Neural cell (in vitro differentiated cells): ENCODE data around the gene MTHFD1L. TPM values are rescaled to one million over a fixed set of nuclear protein-coding genes. Genes with fewer than 3 reads are reported as not detected.

ENCODE experiments used
- H2AFZ ChIP-seq: fragments of 200-600, 300-800 bp; sonication (generic), shearing (Covaris generic); 2 replicates; pipeline ENCODE4 v1.6.0; 2014; ENCODE audit warnings: low read depth, mild to moderate bottlenecking, antibody characterized with exemption, low read length, moderate library complexity
- H3F3A ChIP-seq: fragments of 200-600 bp; shearing (Covaris generic); 2 replicates; pipeline ENCODE4 v1.6.1; 2016; ENCODE audit warnings: mild to moderate bottlenecking, moderate library complexity, mixed read lengths, antibody characterized with exemption, low read length; ENCODE audit not compliant: insufficient read depth, poor library complexity, severe bottlenecking
- H3K27ac ChIP-seq: fragments of 200-600, 300-800 bp; sonication (generic), shearing (Covaris generic); 2 replicates; pipeline ENCODE4 v1.5.1; 2014; ENCODE audit warnings: mild to moderate bottlenecking, low read length, moderate library complexity
- H3K27me3 ChIP-seq: fragments of 300-800, 200-600 bp; sonication (generic), shearing (Covaris generic); 2 replicates; pipeline ENCODE4 v1.6.0; 2014; ENCODE audit warnings: mild to moderate bottlenecking, low read depth, low read length, moderate library complexity; ENCODE audit not compliant: insufficient read depth
- H3K36me3 ChIP-seq: fragments of 300-800, 200-600 bp; sonication (generic), shearing (Covaris generic); 2 replicates; pipeline ENCODE4 v1.5.1; 2014; ENCODE audit warnings: mild to moderate bottlenecking, antibody characterized with exemption, low read length, moderate library complexity; ENCODE audit not compliant: insufficient read depth
- H3K4me2 ChIP-seq: fragments of 300-800, 200-600 bp; sonication (generic), shearing (Covaris generic); 2 replicates; pipeline ENCODE4 v1.6.0; 2014; ENCODE audit warnings: mild to moderate bottlenecking, low read length
- H3K4me3 ChIP-seq: fragments of 300-800, 200-600 bp; sonication (generic), shearing (Covaris generic); 2 replicates; pipeline ENCODE4 v1.5.1; 2014; ENCODE audit warnings: mild to moderate bottlenecking, low read length, moderate library complexity
- H3K79me2 ChIP-seq: fragments of 200-600 bp; shearing (Covaris generic); replicated peaks from 2 replicates; pipeline ENCODE4 v1.6.0; 2014; ENCODE audit warnings: mild to moderate bottlenecking, low read length, moderate library complexity; ENCODE audit not compliant: insufficient read depth
- H3K9ac ChIP-seq: fragments of 300-800, 200-600 bp; sonication (generic), shearing (Covaris generic); 2 replicates; pipeline ENCODE4 v1.6.1; 2016; ENCODE audit warnings: mild to moderate bottlenecking, low read length, mixed read lengths
- H3K9me2 ChIP-seq: fragments of 200-600 bp; shearing (Covaris generic); 2 replicates; pipeline ENCODE4 v1.6.1; 2016; ENCODE audit warnings: mild to moderate bottlenecking, low read length, mixed read lengths; ENCODE audit not compliant: insufficient read depth
- H3K9me3 ChIP-seq: fragments of 200-600, 300-800 bp; sonication (generic), shearing (Covaris generic); 2 replicates; pipeline ENCODE4 v1.6.1; 2016; ENCODE audit warnings: mild to moderate bottlenecking, mixed run types, low read length, moderate library complexity, mixed read lengths
- H4K20me1 ChIP-seq: fragments of 200-600 bp; shearing (Covaris generic); 2 replicates; pipeline ENCODE4 v1.6.1; 2016; ENCODE audit warnings: mild to moderate bottlenecking, mixed run types; ENCODE audit not compliant: insufficient read depth
- EP300 ChIP-seq: fragments of 450-650 bp; conservative IDR thresholded peaks from 2 replicates; pipeline ENCODE4 v1.6.1; 2014; ENCODE audit warnings: antibody characterized with exemption, mild to moderate bottlenecking, moderate library complexity; ENCODE audit not compliant: poor library complexity, severe bottlenecking
- EZH2 ChIP-seq: fragments of 200-600, 300-800 bp; shearing (Covaris generic), sonication (generic); IDR thresholded peaks from 2 replicates; pipeline ENCODE4 v1.6.1; 2014; ENCODE audit warnings: antibody characterized with exemption, low read length, borderline replicate concordance, mild to moderate bottlenecking; ENCODE audit not compliant: insufficient read depth, poor library complexity, severe bottlenecking
- MXI1 ChIP-seq: fragments of 450-650 bp; conservative IDR thresholded peaks from 2 replicates; pipeline ENCODE4 v1.6.1; 2014; ENCODE audit warnings: antibody characterized with exemption, mild to moderate bottlenecking; ENCODE audit not compliant: poor library complexity, severe bottlenecking
- POLR2AphosphoS5 ChIP-seq: IDR thresholded peaks from 2 replicates; pipeline ENCODE4 v1.6.1; 2012
- RAD21 ChIP-seq: fragments of 450-650 bp; conservative IDR thresholded peaks from 2 replicates; pipeline ENCODE4 v1.6.1; 2014; ENCODE audit warnings: antibody characterized with exemption, mild to moderate bottlenecking, moderate library complexity
- SMC3 ChIP-seq: fragments of 450-650 bp; conservative IDR thresholded peaks from 2 replicates; pipeline ENCODE4 v1.6.1; 2014; ENCODE audit warnings: antibody characterized with exemption, mild to moderate bottlenecking, moderate library complexity; ENCODE audit not compliant: poor library complexity
- TAF1 ChIP-seq: IDR thresholded peaks from 2 replicates; pipeline ENCODE4 v1.6.1; 2012; ENCODE audit warnings: low read depth
- polyA plus RNA-seq: library from polyadenylated mRNA; depleted of rRNA; stranded (reverse); fragments of >200 nt; gene quantifications from 2 replicates; pipeline ENCODE4 v1.2.3, GENCODE V29; 2014
- TF ChIP-seq, protein P1 (sequence below): IDR thresholded peaks from 2 replicates; pipeline ENCODE4 v1.6.1; 2012; ENCODE audit warnings: borderline replicate concordance
- TF ChIP-seq, protein P2 (sequence below): fragments of 450-650 bp; IDR thresholded peaks from 2 replicates; pipeline ENCODE4 v1.5.1; 2014; ENCODE audit warnings: antibody characterized with exemption, mild to moderate bottlenecking, moderate library complexity; ENCODE audit not compliant: poor library complexity, severe bottlenecking

Gene MTHFD1L
- polyA plus RNA-seq, 1 donor from 2014 or later = 6.3 TPM

DNA sequence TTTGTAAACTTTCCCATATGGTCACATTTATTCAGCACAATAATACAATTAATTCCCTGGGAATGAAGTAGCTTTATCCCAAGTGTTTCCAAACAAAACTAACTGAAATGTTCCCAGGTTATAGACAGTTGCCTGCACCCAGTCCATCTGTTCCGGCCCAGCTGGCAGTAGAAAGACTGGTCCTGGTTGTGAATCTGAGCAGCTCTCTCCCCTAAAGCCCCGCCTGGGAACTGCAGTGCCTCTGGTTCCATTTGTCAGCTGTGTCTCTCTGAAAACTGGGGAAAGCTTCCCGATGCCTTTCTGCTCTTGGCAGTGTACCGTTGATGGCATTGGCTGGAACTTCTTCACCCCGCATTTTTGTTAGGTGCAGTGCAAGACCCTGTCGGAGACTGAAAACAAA lies 8.7 kb downstream of the MTHFD1L start:
- Histone ChIP-seq H3F3A (no peaks in the 10 kb centered on the region), H3K4me3 (no peak overlapping the region), H4K20me1 (no peaks in the 10 kb centered on the region), H3K27ac (no peak overlapping the region), H3K4me2 (no peak overlapping the region), H3K9me3 (no peaks in the 10 kb centered on the region), H3K9ac (no peak overlapping the region), H3K9me2 (no peaks in the 10 kb centered on the region), H3K27me3 (no peaks in the 10 kb centered on the region), H2AFZ (no peak overlapping the region), H3K36me3 (no peaks in the 10 kb centered on the region), H3K79me2 (no peaks in the 10 kb centered on the region)
- TF ChIP-seq TAF1 (no peak), EZH2 (no peak), POLR2AphosphoS5 (no peak), MXI1 (no peak), RAD21 (no peak), EP300 (no peak)
- TF ChIP-seq, protein P1, sequence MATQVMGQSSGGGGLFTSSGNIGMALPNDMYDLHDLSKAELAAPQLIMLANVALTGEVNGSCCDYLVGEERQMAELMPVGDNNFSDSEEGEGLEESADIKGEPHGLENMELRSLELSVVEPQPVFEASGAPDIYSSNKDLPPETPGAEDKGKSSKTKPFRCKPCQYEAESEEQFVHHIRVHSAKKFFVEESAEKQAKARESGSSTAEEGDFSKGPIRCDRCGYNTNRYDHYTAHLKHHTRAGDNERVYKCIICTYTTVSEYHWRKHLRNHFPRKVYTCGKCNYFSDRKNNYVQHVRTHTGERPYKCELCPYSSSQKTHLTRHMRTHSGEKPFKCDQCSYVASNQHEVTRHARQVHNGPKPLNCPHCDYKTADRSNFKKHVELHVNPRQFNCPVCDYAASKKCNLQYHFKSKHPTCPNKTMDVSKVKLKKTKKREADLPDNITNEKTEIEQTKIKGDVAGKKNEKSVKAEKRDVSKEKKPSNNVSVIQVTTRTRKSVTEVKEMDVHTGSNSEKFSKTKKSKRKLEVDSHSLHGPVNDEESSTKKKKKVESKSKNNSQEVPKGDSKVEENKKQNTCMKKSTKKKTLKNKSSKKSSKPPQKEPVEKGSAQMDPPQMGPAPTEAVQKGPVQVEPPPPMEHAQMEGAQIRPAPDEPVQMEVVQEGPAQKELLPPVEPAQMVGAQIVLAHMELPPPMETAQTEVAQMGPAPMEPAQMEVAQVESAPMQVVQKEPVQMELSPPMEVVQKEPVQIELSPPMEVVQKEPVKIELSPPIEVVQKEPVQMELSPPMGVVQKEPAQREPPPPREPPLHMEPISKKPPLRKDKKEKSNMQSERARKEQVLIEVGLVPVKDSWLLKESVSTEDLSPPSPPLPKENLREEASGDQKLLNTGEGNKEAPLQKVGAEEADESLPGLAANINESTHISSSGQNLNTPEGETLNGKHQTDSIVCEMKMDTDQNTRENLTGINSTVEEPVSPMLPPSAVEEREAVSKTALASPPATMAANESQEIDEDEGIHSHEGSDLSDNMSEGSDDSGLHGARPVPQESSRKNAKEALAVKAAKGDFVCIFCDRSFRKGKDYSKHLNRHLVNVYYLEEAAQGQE = no peak
- TF ChIP-seq, protein P2, sequence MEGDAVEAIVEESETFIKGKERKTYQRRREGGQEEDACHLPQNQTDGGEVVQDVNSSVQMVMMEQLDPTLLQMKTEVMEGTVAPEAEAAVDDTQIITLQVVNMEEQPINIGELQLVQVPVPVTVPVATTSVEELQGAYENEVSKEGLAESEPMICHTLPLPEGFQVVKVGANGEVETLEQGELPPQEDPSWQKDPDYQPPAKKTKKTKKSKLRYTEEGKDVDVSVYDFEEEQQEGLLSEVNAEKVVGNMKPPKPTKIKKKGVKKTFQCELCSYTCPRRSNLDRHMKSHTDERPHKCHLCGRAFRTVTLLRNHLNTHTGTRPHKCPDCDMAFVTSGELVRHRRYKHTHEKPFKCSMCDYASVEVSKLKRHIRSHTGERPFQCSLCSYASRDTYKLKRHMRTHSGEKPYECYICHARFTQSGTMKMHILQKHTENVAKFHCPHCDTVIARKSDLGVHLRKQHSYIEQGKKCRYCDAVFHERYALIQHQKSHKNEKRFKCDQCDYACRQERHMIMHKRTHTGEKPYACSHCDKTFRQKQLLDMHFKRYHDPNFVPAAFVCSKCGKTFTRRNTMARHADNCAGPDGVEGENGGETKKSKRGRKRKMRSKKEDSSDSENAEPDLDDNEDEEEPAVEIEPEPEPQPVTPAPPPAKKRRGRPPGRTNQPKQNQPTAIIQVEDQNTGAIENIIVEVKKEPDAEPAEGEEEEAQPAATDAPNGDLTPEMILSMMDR = no peak

GRCh38 chr6:150875841-150876240 lies 10.3 kb downstream of the MTHFD1L start:
- H4K20me1 ChIP-seq = no peaks in the 10 kb centered on the region
- H3F3A ChIP-seq = no peaks in the 10 kb centered on the region
- H3K9me2 ChIP-seq = no peaks in the 10 kb centered on the region
- no peak overlapping the region for H3K4me2 ChIP-seq
- no peak overlapping the region for H2AFZ ChIP-seq
- H3K27ac ChIP-seq = no peak overlapping the region
- no peaks in the 10 kb centered on the region for H3K27me3 ChIP-seq
- H3K79me2 ChIP-seq = no peaks in the 10 kb centered on the region
- TF ChIP-seq POLR2AphosphoS5 (no peak), TAF1 (no peak), SMC3 (no peak), EP300 (no peak), MXI1 (no peak), EZH2 (no peak), RAD21 (no peak)
- TF ChIP-seq, protein P2 = no peak
- TF ChIP-seq, protein P1 = no peak
- H3K9ac ChIP-seq = no peak overlapping the region
- H3K9me3 ChIP-seq = no peaks in the 10 kb centered on the region
- no peaks in the 10 kb centered on the region for H3K36me3 ChIP-seq
- H3K4me3 ChIP-seq = no peak overlapping the region
